A549 (cell line): Measurements from ENCODE around the gene KRT15. TPM values are rescaled to one million over a fixed set of nuclear protein-coding genes. Genes with fewer than 3 reads are reported as not detected.

Source experiments
- ATAC-seq, 2 experiments: fragments of 200-7000 bp in 1 of 2; fragments of >200 bp in 1 of 2; cut with Nextera tagmentation in 1 of 2; cut with Tn5 transposase in 1 of 2; 3 replicates each; pipeline versions ENCODE4 v1.8.0 to v1.9.1; 2018 to 2020; ENCODE audit warnings: mild to moderate bottlenecking in 1 of 2, moderate library complexity in 1 of 2
- CTCF ChIA-PET: fragments of 300-600 bp; sonication (Branson Sonifier 250); formaldehyde crosslinking; extraction: SDS; loops from one replicate; lab custom pipeline; 2021; ENCODE audit warnings: antibody characterized with exemption, inconsistent platforms; lab: Yijun Ruan, JAX
- POLR2A ChIA-PET: fragments of 350-600 bp; formaldehyde crosslinking; extraction: SDS; loops from one replicate; lab custom pipeline; 2021; ENCODE audit warnings: antibody characterized with exemption, inconsistent platforms; lab: Yijun Ruan, JAX
- DNase-seq, 2 experiments: peaks; one replicate each; pipeline versions ENCODE4 v3.0.0 to v3.0.0-alpha.2; 2011 to 2016; ENCODE audit warnings: low read depth in 1 of 2, low spot score in 1 of 2
- FAIRE-seq: peaks from 2 replicates; lab custom pipeline; 2011; peaks lifted over from hg19 to GRCh38; lab: Jason Lieb, UNC
- H3K27ac ChIP-seq, 2 experiments: fragments of >200 bp; sonication (Bioruptor Twin); formaldehyde crosslinking; 3 replicates each; pipeline ENCODE4 v1.5.1; 2016 to 2017
- H3K4me1 ChIP-seq: fragments of >200 bp; sonication (Bioruptor Twin); formaldehyde crosslinking; 3 replicates; pipeline ENCODE4 v1.6.1; 2016
- H3K4me2 ChIP-seq: fragments of >200 bp; sonication (Bioruptor Twin); formaldehyde crosslinking; 3 replicates; pipeline ENCODE4 v1.6.1; 2016
- H3K4me3 ChIP-seq: fragments of >200 bp; sonication (Bioruptor Twin); formaldehyde crosslinking; 3 replicates; pipeline ENCODE4 v1.5.1; 2016
- H3K9me3 ChIP-seq: fragments of >200 bp; sonication (Bioruptor Twin); formaldehyde crosslinking; 3 replicates; pipeline ENCODE4 v1.6.1; 2016
- BCL3 ChIP-seq: fragments of >200 bp; sonication (Bioruptor Twin); formaldehyde crosslinking; IDR thresholded peaks from 3 replicates; pipeline ENCODE4 v1.6.1; 2016
- BHLHE40 ChIP-seq: IDR thresholded peaks from 2 replicates; pipeline ENCODE4 v1.6.1; 2012; ENCODE audit warnings: low read depth, low read length, inconsistent platforms
- CBX2 ChIP-seq: fragments of 200-600 bp; sonication (generic); IDR thresholded peaks from 2 replicates; pipeline ENCODE4 v1.6.1; 2016; ENCODE audit warnings: low read depth, mild to moderate bottlenecking, borderline replicate concordance
- CBX8 ChIP-seq: fragments of 200-600 bp; sonication (generic); IDR thresholded peaks from 2 replicates; pipeline ENCODE4 v1.6.1; 2016
- CEBPB ChIP-seq, 2 experiments: fragments of >200 bp in 1 of 2; sonication (Bioruptor Twin) in 1 of 2; formaldehyde crosslinking in 1 of 2; IDR thresholded peaks; 2 replicates each; pipeline ENCODE4 v1.6.1; 2012 to 2016
- CHD2 ChIP-seq: fragments of 150-350 bp; IDR thresholded peaks from 2 replicates; pipeline ENCODE4 v1.6.1; 2014; ENCODE audit warnings: low read length; ENCODE audit not compliant: partially characterized antibody
- EHF ChIP-seq: fragments of 250-450 bp; sonication (Bioruptor Pico); IDR thresholded peaks from 2 replicates; pipeline ENCODE4 v1.5.0; 2020; ENCODE audit warnings: mild to moderate bottlenecking
- EHMT2 ChIP-seq: fragments of 200-600 bp; sonication (generic); IDR thresholded peaks from 2 replicates; pipeline ENCODE4 v1.6.1; 2016; ENCODE audit warnings: antibody characterized with exemption, low read depth, mild to moderate bottlenecking, moderate library complexity
- ELK1 ChIP-seq: fragments of 150-350 bp; IDR thresholded peaks from 2 replicates; pipeline ENCODE4 v1.6.1; 2014; ENCODE audit warnings: low read depth, mild to moderate bottlenecking, low read length
- FOSL2 ChIP-seq, 2 experiments: fragments of 450-650 bp in 1 of 2; fragments of >200 bp in 1 of 2; sonication (Bioruptor Twin) in 1 of 2; formaldehyde crosslinking; IDR thresholded peaks; 2 replicates each; pipeline versions ENCODE4 v1.5.0 to v1.6.1; 2016 to 2020; ENCODE audit warnings: mild to moderate bottlenecking in 1 of 2, moderate library complexity in 1 of 2
- FOXS1 ChIP-seq: fragments of 250-450 bp; sonication (Bioruptor Pico); IDR thresholded peaks from 2 replicates; pipeline ENCODE4 v1.5.0; 2020; ENCODE audit warnings: mild to moderate bottlenecking, moderate library complexity
- GATA3 ChIP-seq: IDR thresholded peaks from 2 replicates; pipeline ENCODE4 v1.6.1; 2012; ENCODE audit warnings: borderline replicate concordance
- HDAC2 ChIP-seq: fragments of 200-600 bp; sonication (generic); IDR thresholded peaks from 2 replicates; pipeline ENCODE4 v1.6.1; 2016
- HES2 ChIP-seq: fragments of >200 bp; sonication (Bioruptor Twin); formaldehyde crosslinking; IDR thresholded peaks from 2 replicates; pipeline ENCODE4 v1.6.1; 2016
- HOXA7 ChIP-seq: fragments of 250-450 bp; sonication (Bioruptor Pico); IDR thresholded peaks from 2 replicates; pipeline ENCODE4 v1.5.0; 2020; ENCODE audit warnings: mild to moderate bottlenecking, moderate library complexity
- JUN ChIP-seq, 2 experiments: fragments of >200 bp; sonication (Bioruptor Twin); formaldehyde crosslinking; IDR thresholded peaks; 2 replicates in 1 of 2; 3 replicates in 1 of 2; pipeline ENCODE4 v1.6.1; 2016 to 2017
- JUNB ChIP-seq: fragments of >200 bp; sonication (Bioruptor Twin); formaldehyde crosslinking; IDR thresholded peaks from 2 replicates; pipeline ENCODE4 v1.6.1; 2016
- MAFK ChIP-seq: fragments of 450-650 bp; IDR thresholded peaks from 2 replicates; pipeline ENCODE4 v1.6.1; 2014; ENCODE audit not compliant: partially characterized antibody
- MAZ ChIP-seq: fragments of 150-350 bp; IDR thresholded peaks from 2 replicates; pipeline ENCODE4 v1.6.1; 2014; ENCODE audit warnings: antibody characterized with exemption, low read depth, low read length, borderline replicate concordance
- NFE2L2 ChIP-seq: fragments of 150-350 bp; conservative IDR thresholded peaks from 2 replicates; pipeline ENCODE4 v1.6.1; 2014; ENCODE audit warnings: low read length
- PHF8 ChIP-seq: fragments of 200-600 bp; sonication (generic); IDR thresholded peaks from 2 replicates; pipeline ENCODE4 v1.6.1; 2016; ENCODE audit warnings: low read depth, mild to moderate bottlenecking, antibody characterized with exemption, moderate library complexity, borderline replicate concordance
- POLR2A ChIP-seq: IDR thresholded peaks from 2 replicates; pipeline ENCODE4 v1.6.1; 2012; ENCODE audit warnings: mild to moderate bottlenecking, low read length
- POLR2AphosphoS2 ChIP-seq: conservative IDR thresholded peaks from 2 replicates; pipeline ENCODE4 v1.6.1; 2012; ENCODE audit warnings: low read length, improper control_type of control experiment, inconsistent platforms
- RARB ChIP-seq: fragments of 250-450 bp; sonication (Bioruptor Pico); IDR thresholded peaks from 2 replicates; pipeline ENCODE4 v1.8.0; 2021; ENCODE audit warnings: mild to moderate bottlenecking, moderate library complexity
- RNF2 ChIP-seq: fragments of 200-600 bp; sonication (generic); IDR thresholded peaks from 2 replicates; pipeline ENCODE4 v1.6.1; 2016; ENCODE audit warnings: low read depth, mild to moderate bottlenecking, antibody characterized with exemption, moderate library complexity, borderline replicate concordance
- SMC3 ChIP-seq: fragments of >200 bp; sonication (Bioruptor Twin); formaldehyde crosslinking; IDR thresholded peaks from 3 replicates; pipeline ENCODE4 v1.6.1; 2018; ENCODE audit warnings: inconsistent platforms
- SREBF2 ChIP-seq: fragments of 450-650 bp; IDR thresholded peaks from 2 replicates; pipeline ENCODE4 v1.6.1; 2014; ENCODE audit warnings: mild to moderate bottlenecking, moderate library complexity
- TFCP2L1 ChIP-seq: fragments of 250-450 bp; sonication (Bioruptor Pico); IDR thresholded peaks from 2 replicates; pipeline ENCODE4 v1.5.0; 2021; ENCODE audit warnings: mild to moderate bottlenecking
- TP53 ChIP-seq: fragments of 250-450 bp; sonication (Bioruptor Pico); IDR thresholded peaks from 2 replicates; pipeline ENCODE4 v1.5.0; 2021; ENCODE audit warnings: mild to moderate bottlenecking, moderate library complexity
- ZC3H11A ChIP-seq: fragments of 450-650 bp; IDR thresholded peaks from 2 replicates; pipeline ENCODE4 v1.6.1; 2014; ENCODE audit warnings: antibody characterized with exemption, mild to moderate bottlenecking
- ZFP36 ChIP-seq: fragments of 450-650 bp; IDR thresholded peaks from 2 replicates; pipeline ENCODE4 v1.6.1; 2014; ENCODE audit warnings: borderline replicate concordance; ENCODE audit not compliant: partially characterized antibody
- ZNF302 ChIP-seq: fragments of 250-450 bp; sonication (Bioruptor Pico); IDR thresholded peaks from 2 replicates; pipeline ENCODE4 v1.9.0; 2021; ENCODE audit warnings: inconsistent platforms, mild to moderate bottlenecking, moderate library complexity
- WGBS: methylation state at CpG from one replicate; pipeline ENCODE4 v1.1.6; 2017; ENCODE audit errors: missing lambda C conversion rate; 5-methylcytosine and 5-hydroxymethylcytosine counted together
- polyA plus RNA-seq, 4 experiments: library from polyadenylated mRNA; depleted of rRNA in 3 of 4; stranded (reverse); fragments of >200 nt; fragmentation: RNase III in 1 of 4; extraction: RNeasy Plus Mini Kit Qiagen cat#74134 plus additional on column Dnase treatment in 1 of 4; gene quantifications; 2 replicates in 3 of 4; 3 replicates in 1 of 4; pipeline ENCODE4 v1.2.3, GENCODE V29; 2011 to 2017
- TF ChIP-seq, protein P1 (sequence below): fragments of 450-650 bp; IDR thresholded peaks from 2 replicates; pipeline ENCODE4 v1.6.1; 2014; ENCODE audit warnings: antibody characterized with exemption
- TF ChIP-seq, protein P2 (sequence below): fragments of >200 bp; sonication (Bioruptor Twin); formaldehyde crosslinking; IDR thresholded peaks from 3 replicates; pipeline ENCODE4 v1.5.1; 2016
- TF ChIP-seq, protein P3 (sequence below): IDR thresholded peaks from 2 replicates; pipeline ENCODE4 v1.6.1; 2012

The KRT15 gene
- polyA plus RNA-seq, 2 of the 4 experiments (the other 2 are of a cell fraction), result 0.62 to 2.1 TPM

DNA sequence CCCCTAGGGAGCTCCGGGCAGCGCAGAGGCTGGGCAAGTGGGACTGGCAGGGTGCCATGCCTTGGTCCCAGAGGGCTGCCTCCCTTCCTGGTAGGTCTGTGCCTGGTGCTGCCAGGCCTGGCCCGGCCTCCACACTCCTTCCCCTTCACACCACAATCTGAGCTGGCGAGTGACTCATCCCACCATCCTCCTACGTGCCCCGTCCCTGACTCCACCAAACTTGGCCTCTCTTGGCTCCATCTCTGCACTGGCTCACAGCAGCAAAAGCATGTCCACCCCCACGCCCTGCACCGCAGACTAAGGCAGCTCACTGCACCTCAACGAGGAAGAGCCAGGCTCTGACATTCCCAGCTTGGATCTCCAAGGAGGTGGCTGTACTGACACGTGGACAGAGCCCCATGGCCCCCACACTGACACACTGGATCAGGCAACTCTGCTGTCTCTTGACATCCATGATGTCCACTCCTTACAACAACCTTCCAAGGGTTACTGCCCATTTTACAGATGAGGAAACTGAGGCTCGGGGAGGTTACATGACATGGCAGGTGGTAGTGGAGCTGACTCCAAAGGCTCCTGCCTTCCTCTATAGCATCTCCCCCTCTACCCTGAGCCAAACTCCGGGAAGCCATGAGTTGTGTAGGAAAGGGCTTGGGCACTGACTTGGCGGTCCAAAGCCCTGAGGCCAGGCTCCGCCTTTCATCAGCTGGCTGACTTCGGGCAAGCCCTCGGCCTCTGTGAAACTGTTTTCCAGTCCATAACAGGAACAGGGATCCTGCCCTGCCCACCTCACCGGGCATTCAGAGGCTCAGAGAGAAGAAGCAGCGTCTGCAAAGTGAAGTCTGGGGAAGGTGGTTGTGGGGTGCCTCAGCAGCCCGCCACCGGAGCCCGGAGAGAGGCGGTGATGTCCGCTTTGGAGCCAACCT lies 29.5 kb upstream of the KRT15 start:
- ATAC-seq (peak; percentile 82 to 85), DNase-seq (peak; percentile 95 to 96), FAIRE-seq (peak; percentile 84)
- Histone ChIP-seq H3K4me2 (peak overlapping the region; percentile 82), H3K9me3 (0 out of 3 replicates have a peak, but pooled peaks cover 7% of the 10 kb centered on the region), H3K27ac (peak overlapping the region; percentile 89 to 96), H3K4me3 (peak overlapping the region; percentile 33), H3K4me1 (peaks cover 40% of the 10 kb centered on the region)
- 17% methylated on average over 18 of the region's 23 CpGs for WGBS
- ChIA-PET POLR2A (interaction anchor here (0.7 to 2.4 kb wide), 15 partner anchors 18 to 928 kb away, joined by 3 to 21 read pairs (median 5); no protein-coding TSS in a partner anchor), CTCF (interaction anchor here (0.6 to 15.8 kb wide), 173 partner anchors 10 to 933 kb away, joined by 3 to 533 read pairs (median 6); partner anchors contain the start of genes KRT10, KRT12, KRT13 and KRT14)
- TF ChIP-seq JUNB (peak; percentile 76), RNF2 (no peak), TP53 (no peak), HES2 (no peak), EHF (CRISPR knock-in tag) (peak; percentile 11; the same call in 1 of the 2 replicates), PHF8 (no peak), MAZ (no peak), ZNF302 (CRISPR knock-in tag) (0 out of 2 replicates have a peak, but pooled peaks have one; percentile 60), POLR2A (no peak; the same call in 1 of the 2 replicates), FOSL2 (IDR thresholded peaks at IDR 0.05) (peak; percentile 79), FOSL2 (CRISPR knock-in tag; IDR thresholded peaks at IDR 0.05) (peak; percentile 96), CBX2 (no peak), TFCP2L1 (CRISPR knock-in tag) (no peak), FOXS1 (CRISPR knock-in tag) (no peak), HDAC2 (peak; percentile 86; the same call in 1 of the 2 replicates), CHD2 (no peak), JUN (IDR thresholded peaks at IDR 0.05) (peak; percentile 72 to 77; a peak in 4 of 5 replicates), ZC3H11A (no peak), POLR2AphosphoS2 (no peak), CBX8 (no peak), EHMT2 (no peak), NFE2L2 (no peak), ZFP36 (no peak), MAFK (peak; percentile 14), SREBF2 (no peak), CEBPB (IDR thresholded peaks at IDR 0.05) (no peak), ELK1 (no peak), BHLHE40 (no peak), BCL3 (no peak), GATA3 (peak; percentile 72), RARB (CRISPR knock-in tag) (no peak), SMC3 (peak; percentile 42), HOXA7 (CRISPR knock-in tag) (no peak)
- TF ChIP-seq, protein P1, sequence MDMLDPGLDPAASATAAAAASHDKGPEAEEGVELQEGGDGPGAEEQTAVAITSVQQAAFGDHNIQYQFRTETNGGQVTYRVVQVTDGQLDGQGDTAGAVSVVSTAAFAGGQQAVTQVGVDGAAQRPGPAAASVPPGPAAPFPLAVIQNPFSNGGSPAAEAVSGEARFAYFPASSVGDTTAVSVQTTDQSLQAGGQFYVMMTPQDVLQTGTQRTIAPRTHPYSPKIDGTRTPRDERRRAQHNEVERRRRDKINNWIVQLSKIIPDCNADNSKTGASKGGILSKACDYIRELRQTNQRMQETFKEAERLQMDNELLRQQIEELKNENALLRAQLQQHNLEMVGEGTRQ, result peak; percentile 22; the same call in 1 of the 2 replicates
- TF ChIP-seq, protein P2, sequence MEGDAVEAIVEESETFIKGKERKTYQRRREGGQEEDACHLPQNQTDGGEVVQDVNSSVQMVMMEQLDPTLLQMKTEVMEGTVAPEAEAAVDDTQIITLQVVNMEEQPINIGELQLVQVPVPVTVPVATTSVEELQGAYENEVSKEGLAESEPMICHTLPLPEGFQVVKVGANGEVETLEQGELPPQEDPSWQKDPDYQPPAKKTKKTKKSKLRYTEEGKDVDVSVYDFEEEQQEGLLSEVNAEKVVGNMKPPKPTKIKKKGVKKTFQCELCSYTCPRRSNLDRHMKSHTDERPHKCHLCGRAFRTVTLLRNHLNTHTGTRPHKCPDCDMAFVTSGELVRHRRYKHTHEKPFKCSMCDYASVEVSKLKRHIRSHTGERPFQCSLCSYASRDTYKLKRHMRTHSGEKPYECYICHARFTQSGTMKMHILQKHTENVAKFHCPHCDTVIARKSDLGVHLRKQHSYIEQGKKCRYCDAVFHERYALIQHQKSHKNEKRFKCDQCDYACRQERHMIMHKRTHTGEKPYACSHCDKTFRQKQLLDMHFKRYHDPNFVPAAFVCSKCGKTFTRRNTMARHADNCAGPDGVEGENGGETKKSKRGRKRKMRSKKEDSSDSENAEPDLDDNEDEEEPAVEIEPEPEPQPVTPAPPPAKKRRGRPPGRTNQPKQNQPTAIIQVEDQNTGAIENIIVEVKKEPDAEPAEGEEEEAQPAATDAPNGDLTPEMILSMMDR, result no peak; the same call in 2 of the 3 replicates
- TF ChIP-seq, protein P3, sequence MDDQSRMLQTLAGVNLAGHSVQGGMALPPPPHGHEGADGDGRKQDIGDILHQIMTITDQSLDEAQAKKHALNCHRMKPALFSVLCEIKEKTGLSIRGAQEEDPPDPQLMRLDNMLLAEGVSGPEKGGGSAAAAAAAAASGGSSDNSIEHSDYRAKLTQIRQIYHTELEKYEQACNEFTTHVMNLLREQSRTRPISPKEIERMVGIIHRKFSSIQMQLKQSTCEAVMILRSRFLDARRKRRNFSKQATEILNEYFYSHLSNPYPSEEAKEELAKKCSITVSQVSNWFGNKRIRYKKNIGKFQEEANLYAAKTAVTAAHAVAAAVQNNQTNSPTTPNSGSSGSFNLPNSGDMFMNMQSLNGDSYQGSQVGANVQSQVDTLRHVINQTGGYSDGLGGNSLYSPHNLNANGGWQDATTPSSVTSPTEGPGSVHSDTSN, result no peak
